HepG2 (cell line): ENCODE results near the gene GGNBP2. TPM values are rescaled to one million over a fixed set of nuclear protein-coding genes. Genes with fewer than 3 reads are reported as not detected.

Source experiments
- CHCHD3 ChIP-seq: sonication (generic); formaldehyde crosslinking; IDR thresholded peaks from 2 replicates; pipeline ENCODE4 v1.8.0; 2022; ENCODE audit warnings: mild to moderate bottlenecking, missing genetic modification reagents, moderate library complexity
- ELF3 ChIP-seq: IDR thresholded peaks from 2 replicates; pipeline ENCODE4 v1.6.1; 2016; ENCODE audit warnings: missing genetic modification reagents, missing compliant biosample characterization
- HOXA7 ChIP-seq: sonication (generic); formaldehyde crosslinking; IDR thresholded peaks from 2 replicates; pipeline ENCODE4 v1.8.1; 2022; ENCODE audit warnings: mild to moderate bottlenecking, missing genetic modification reagents, moderate library complexity
- ISX ChIP-seq: sonication (generic); formaldehyde crosslinking; conservative IDR thresholded peaks from 2 replicates; pipeline ENCODE4 v1.5.0; 2020; ENCODE audit warnings: missing genetic modification reagents
- PAF1 ChIP-seq: IDR thresholded peaks from 2 replicates; pipeline ENCODE4 v1.6.1; 2016; ENCODE audit warnings: missing genetic modification reagents, missing compliant biosample characterization
- PBX3 ChIP-seq: sonication (generic); formaldehyde crosslinking; IDR thresholded peaks from 2 replicates; pipeline ENCODE4 v1.8.1; 2023; ENCODE audit warnings: missing genetic modification reagents, inconsistent platforms, borderline replicate concordance
- RBFOX2 ChIP-seq: fragments of 200-400 bp; formaldehyde crosslinking; IDR thresholded peaks from 2 replicates; pipeline ENCODE4 v1.6.1; 2017; ENCODE audit warnings: low read depth, mild to moderate bottlenecking, low read length
- TRIM24 ChIP-seq: sonication (generic); formaldehyde crosslinking; IDR thresholded peaks from 2 replicates; pipeline ENCODE4 v1.8.0; 2022; ENCODE audit warnings: mild to moderate bottlenecking, missing genetic modification reagents
- ZBTB49 ChIP-seq: sonication (generic); formaldehyde crosslinking; IDR thresholded peaks from 2 replicates; pipeline ENCODE4 v1.4.0; 2020; ENCODE audit warnings: missing genetic modification reagents, borderline replicate concordance
- ZFP36L1 ChIP-seq: sonication (generic); formaldehyde crosslinking; IDR thresholded peaks from 2 replicates; pipeline ENCODE4 v1.8.0; 2022; ENCODE audit warnings: mild to moderate bottlenecking, missing genetic modification reagents, moderate library complexity
- ZGPAT ChIP-seq: IDR thresholded peaks from 2 replicates; pipeline ENCODE4 v1.6.1; 2016; ENCODE audit warnings: mild to moderate bottlenecking
- ZNF337 ChIP-seq: sonication (generic); formaldehyde crosslinking; IDR thresholded peaks from 2 replicates; pipeline ENCODE4 v1.5.1; 2020; ENCODE audit warnings: missing genetic modification reagents, low read depth, mild to moderate bottlenecking, borderline replicate concordance
- ZNF468 ChIP-seq: sonication (generic); formaldehyde crosslinking; IDR thresholded peaks from 2 replicates; pipeline ENCODE4 v1.8.0; 2022; ENCODE audit warnings: mild to moderate bottlenecking, moderate library complexity, missing genetic modification reagents
- ZNF543 ChIP-seq: sonication (generic); formaldehyde crosslinking; IDR thresholded peaks from 2 replicates; pipeline ENCODE4 v1.4.0; 2020; ENCODE audit warnings: mild to moderate bottlenecking, missing genetic modification reagents
- ZNF556 ChIP-seq: sonication (generic); formaldehyde crosslinking; IDR thresholded peaks from 2 replicates; pipeline ENCODE4 v1.4.0; 2020; ENCODE audit warnings: mild to moderate bottlenecking, missing genetic modification reagents, borderline replicate concordance
- ZNF703 ChIP-seq: sonication (generic); formaldehyde crosslinking; IDR thresholded peaks from 2 replicates; pipeline ENCODE4 v1.5.1; 2020; ENCODE audit warnings: missing genetic modification reagents, mild to moderate bottlenecking, moderate library complexity, borderline replicate concordance
- ZNF720 ChIP-seq: sonication (generic); formaldehyde crosslinking; IDR thresholded peaks from 2 replicates; pipeline ENCODE4 v1.4.0; 2020; ENCODE audit warnings: missing genetic modification reagents
- ZNF747 ChIP-seq: sonication (generic); formaldehyde crosslinking; IDR thresholded peaks from 2 replicates; pipeline ENCODE4 v1.8.1; 2023; ENCODE audit warnings: missing genetic modification reagents, mild to moderate bottlenecking, borderline replicate concordance
- ZXDC ChIP-seq: sonication (generic); formaldehyde crosslinking; IDR thresholded peaks from 2 replicates; pipeline ENCODE4 v1.5.0; 2020; ENCODE audit warnings: mild to moderate bottlenecking, missing genetic modification reagents
- polyA plus RNA-seq, 8 experiments: library from polyadenylated mRNA; depleted of rRNA in 3 of 8; stranded (reverse) in 7 of 8; unstranded in 1 of 8; fragments of >200 nt; fragmentation: Illumina TruSeq in 4 of 8; extraction: Trizol in 4 of 8; gene quantifications; 2 replicates each; pipeline versions ENCODE4 v1.2.1 to v1.2.3, GENCODE V29; 2011 to 2016; ENCODE audit warnings: low read depth in 4 of 8, missing spikeins in 1 of 8, mixed read lengths in 1 of 8; ENCODE audit not compliant: insufficient read depth in 1 of 8
- total RNA-seq, 5 experiments: library from RNA; depleted of rRNA; stranded (reverse); fragments of >200 nt; fragmentation: Illumina TruSeq; extraction: Trizol; gene quantifications; 2 replicates each; pipeline ENCODE4 v1.2.3, GENCODE V29; 2016; ENCODE audit warnings: low read depth in 1 of 5

The GGNBP2 gene
- total and polyA plus RNA-seq, 2 of the 13 experiments (the other 11 are each of a cell fraction or from before 2014, with no cell fraction given) = 53.3 to 84.2 TPM

GRCh38 chr17:36545077-36545464 is 352 bp downstream of the GGNBP2 start (continued):
- TF ChIP-seq ZNF468 (CRISPR knock-in tag) = no peak
- TF ChIP-seq TRIM24 (CRISPR knock-in tag) = no peak
- no peak for TF ChIP-seq ELF3 (CRISPR knock-in tag)
- no peak for TF ChIP-seq CHCHD3 (CRISPR knock-in tag)
- no peak for TF ChIP-seq PBX3 (CRISPR knock-in tag)
- TF ChIP-seq ZNF337 = no peak
- no peak for TF ChIP-seq ZNF720 (CRISPR knock-in tag)
- 0 out of 2 replicates have a peak, but pooled peaks have one; percentile 75 for TF ChIP-seq ZFP36L1
- TF ChIP-seq ISX = no peak
- peak; percentile 22; the same call in 1 of the 2 replicates for TF ChIP-seq ZNF543 (CRISPR knock-in tag)
- no peak for TF ChIP-seq ZNF747 (CRISPR knock-in tag)
- no peak for TF ChIP-seq HOXA7 (CRISPR knock-in tag)
- TF ChIP-seq ZGPAT (CRISPR knock-in tag) = no peak
- peak; percentile 82 for TF ChIP-seq RBFOX2
- no peak for TF ChIP-seq ZNF556 (CRISPR knock-in tag)
- TF ChIP-seq ZNF703 (CRISPR knock-in tag) = no peak
- TF ChIP-seq ZXDC (CRISPR knock-in tag) = 0 out of 2 replicates have a peak, but pooled peaks have one; percentile 6
- no peak for TF ChIP-seq ZBTB49 (CRISPR knock-in tag)
- TF ChIP-seq PAF1 = no peak
